ENCODE results near the gene GXYLT2. TPM values are rescaled to one million over a fixed set of nuclear protein-coding genes. Genes with fewer than 3 reads are reported as not detected.

Gene GXYLT2
- total RNA-seq, 1 donor from 2014 or later, result 31.8 TPM

GRCh38 chr3:72892081-72892775 is 4.4 kb downstream of the GXYLT2 start:
- H3K27ac ChIP-seq (ENCODE audit: low read depth, low read length), result peak overlapping the region; percentile 62
- H3K9ac ChIP-seq (ENCODE audit: low read depth in 1 of 3, low read length in 3 of 3), result no peak overlapping the region

GRCh38 chr3:72892870-72893269 is 5.0 kb downstream of the GXYLT2 start:
- H3K27ac ChIP-seq (ENCODE audit: low read depth, low read length), result no peak overlapping the region
- no peaks in the 10 kb centered on the region for H3K36me3 ChIP-seq (ENCODE audit: control insufficient read depth in 3 of 3, insufficient read depth in 3 of 3, low read length in 3 of 3)
- no peaks in the 10 kb centered on the region for H3K27me3 ChIP-seq (ENCODE audit: control insufficient read depth in 3 of 3, insufficient read depth in 3 of 3, low read length in 3 of 3)
- H3K4me3 ChIP-seq (ENCODE audit: low read length in 3 of 3), result no peak overlapping the region
- no peaks in the 10 kb centered on the region for H3K9me3 ChIP-seq (ENCODE audit: control insufficient read depth in 3 of 3, low read length in 3 of 3)
- no peak overlapping the region for H3K9ac ChIP-seq (ENCODE audit: low read depth in 1 of 3, low read length in 3 of 3)
- H3K4me1 ChIP-seq (ENCODE audit: control insufficient read depth in 3 of 3, insufficient read depth in 3 of 3, low read length in 3 of 3), result peaks cover 0 to 6% (median 0%) of the 10 kb centered on the region in 3 donors

More at GRCh38 chr3:72892081-72892775, 4.4 kb downstream of the GXYLT2 start:
- no peak overlapping the region for H3K4me3 ChIP-seq (ENCODE audit: low read length in 3 of 3)
- peaks cover 5 to 12% (median 5%) of the 10 kb centered on the region in 3 donors for H3K4me1 ChIP-seq (ENCODE audit: control insufficient read depth in 3 of 3, insufficient read depth in 3 of 3, low read length in 3 of 3)
- no peaks in the 10 kb centered on the region for H3K9me3 ChIP-seq (ENCODE audit: control insufficient read depth in 3 of 3, low read length in 3 of 3)
- no peaks in the 10 kb centered on the region for H3K36me3 ChIP-seq (ENCODE audit: control insufficient read depth in 3 of 3, insufficient read depth in 3 of 3, low read length in 3 of 3)
- no peaks in the 10 kb centered on the region for H3K27me3 ChIP-seq (ENCODE audit: control insufficient read depth in 3 of 3, insufficient read depth in 3 of 3, low read length in 3 of 3)

- H3K36me3 ChIP-seq (ENCODE audit: control insufficient read depth in 3 of 3, insufficient read depth in 3 of 3, low read length in 3 of 3), result no peaks in the 10 kb centered on the region
- no peak overlapping the region for H3K27ac ChIP-seq (ENCODE audit: low read depth, low read length)
- H3K27me3 ChIP-seq (ENCODE audit: control insufficient read depth in 3 of 3, insufficient read depth in 3 of 3, low read length in 3 of 3), result no peaks in the 10 kb centered on the region
- no peak overlapping the region for H3K9ac ChIP-seq (ENCODE audit: low read depth in 1 of 3, low read length in 3 of 3)
- H3K4me3 ChIP-seq (ENCODE audit: low read length in 3 of 3), result no peak overlapping the region
- peaks cover 0 to 6% (median 0%) of the 10 kb centered on the region in 3 donors for H3K4me1 ChIP-seq (ENCODE audit: control insufficient read depth in 3 of 3, insufficient read depth in 3 of 3, low read length in 3 of 3)
- H3K9me3 ChIP-seq (ENCODE audit: control insufficient read depth in 3 of 3, low read length in 3 of 3), result no peaks in the 10 kb centered on the region
Observed at GRCh38 chr3:72894976-72895552, 7.2 kb downstream of the GXYLT2 start.

- Histone ChIP-seq H3K9me3 (ENCODE audit: control insufficient read depth in 3 of 3, low read length in 3 of 3) (no peaks in the 10 kb centered on the region), H3K36me3 (ENCODE audit: control insufficient read depth in 3 of 3, insufficient read depth in 3 of 3, low read length in 3 of 3) (no peaks in the 10 kb centered on the region), H3K27ac (ENCODE audit: low read depth, low read length) (no peak overlapping the region), H3K27me3 (ENCODE audit: control insufficient read depth in 3 of 3, insufficient read depth in 3 of 3, low read length in 3 of 3) (no peaks in the 10 kb centered on the region), H3K4me1 (ENCODE audit: control insufficient read depth in 3 of 3, insufficient read depth in 3 of 3, low read length in 3 of 3) (peaks cover 0 to 2% (median 0%) of the 10 kb centered on the region in 3 donors), H3K9ac (ENCODE audit: low read depth in 1 of 3, low read length in 3 of 3) (no peak overlapping the region), H3K4me3 (ENCODE audit: low read length in 3 of 3) (no peak overlapping the region)
Observed at GRCh38 chr3:72896996-72897757, 9.3 kb downstream of the GXYLT2 start.

- H3K4me1 ChIP-seq (ENCODE audit: control insufficient read depth in 3 of 3, insufficient read depth in 3 of 3, low read length in 3 of 3), result peaks cover 0 to 2% (median 0%) of the 10 kb centered on the region in 3 donors
- no peak overlapping the region for H3K9ac ChIP-seq (ENCODE audit: low read depth in 1 of 3, low read length in 3 of 3)
- no peaks in the 10 kb centered on the region for H3K27me3 ChIP-seq (ENCODE audit: control insufficient read depth in 3 of 3, insufficient read depth in 3 of 3, low read length in 3 of 3)
- H3K4me3 ChIP-seq (ENCODE audit: low read length in 3 of 3), result no peak overlapping the region
- no peaks in the 10 kb centered on the region for H3K9me3 ChIP-seq (ENCODE audit: control insufficient read depth in 3 of 3, low read length in 3 of 3)
- H3K36me3 ChIP-seq (ENCODE audit: control insufficient read depth in 3 of 3, insufficient read depth in 3 of 3, low read length in 3 of 3), result no peaks in the 10 kb centered on the region
- no peak overlapping the region for H3K27ac ChIP-seq (ENCODE audit: low read depth, low read length)
Observed at GRCh38 chr3:72897758-72898007, 9.8 kb downstream of the GXYLT2 start.

GRCh38 chr3:72899349-72899765 is 11.5 kb downstream of the GXYLT2 start:
- no peaks in the 10 kb centered on the region for H3K27me3 ChIP-seq (ENCODE audit: control insufficient read depth in 3 of 3, insufficient read depth in 3 of 3, low read length in 3 of 3)
- H3K9ac ChIP-seq (ENCODE audit: low read depth in 1 of 3, low read length in 3 of 3), result no peak overlapping the region
- no peaks in the 10 kb centered on the region for H3K4me1 ChIP-seq (ENCODE audit: control insufficient read depth in 3 of 3, insufficient read depth in 3 of 3, low read length in 3 of 3)
- no peak overlapping the region for H3K27ac ChIP-seq (ENCODE audit: low read depth, low read length)
- H3K9me3 ChIP-seq (ENCODE audit: control insufficient read depth in 3 of 3, low read length in 3 of 3), result no peaks in the 10 kb centered on the region
- H3K4me3 ChIP-seq (ENCODE audit: low read length in 3 of 3), result no peak overlapping the region
- no peaks in the 10 kb centered on the region for H3K36me3 ChIP-seq (ENCODE audit: control insufficient read depth in 3 of 3, insufficient read depth in 3 of 3, low read length in 3 of 3)

GRCh38 chr3:72900048-72900447 is 12.2 kb downstream of the GXYLT2 start:
- Histone ChIP-seq H3K36me3 (ENCODE audit: control insufficient read depth in 3 of 3, insufficient read depth in 3 of 3, low read length in 3 of 3) (no peaks in the 10 kb centered on the region), H3K27me3 (ENCODE audit: control insufficient read depth in 3 of 3, insufficient read depth in 3 of 3, low read length in 3 of 3) (no peaks in the 10 kb centered on the region), H3K9me3 (ENCODE audit: control insufficient read depth in 3 of 3, low read length in 3 of 3) (no peaks in the 10 kb centered on the region), H3K4me3 (ENCODE audit: low read length in 3 of 3) (no peak overlapping the region), H3K27ac (ENCODE audit: low read depth, low read length) (no peak overlapping the region), H3K4me1 (ENCODE audit: control insufficient read depth in 3 of 3, insufficient read depth in 3 of 3, low read length in 3 of 3) (no peaks in the 10 kb centered on the region), H3K9ac (ENCODE audit: low read depth in 1 of 3, low read length in 3 of 3) (no peak overlapping the region)

GRCh38 chr3:72901840-72902239 is 14.0 kb downstream of the GXYLT2 start:
- Histone ChIP-seq H3K9me3 (ENCODE audit: control insufficient read depth in 3 of 3, low read length in 3 of 3) (no peaks in the 10 kb centered on the region), H3K36me3 (ENCODE audit: control insufficient read depth in 3 of 3, insufficient read depth in 3 of 3, low read length in 3 of 3) (no peaks in the 10 kb centered on the region), H3K4me3 (ENCODE audit: low read length in 3 of 3) (no peak overlapping the region), H3K27me3 (ENCODE audit: control insufficient read depth in 3 of 3, insufficient read depth in 3 of 3, low read length in 3 of 3) (no peaks in the 10 kb centered on the region), H3K4me1 (ENCODE audit: control insufficient read depth in 3 of 3, insufficient read depth in 3 of 3, low read length in 3 of 3) (peaks cover 0 to 4% (median 0%) of the 10 kb centered on the region in 3 donors), H3K9ac (ENCODE audit: low read depth in 1 of 3, low read length in 3 of 3) (no peak overlapping the region), H3K27ac (ENCODE audit: low read depth, low read length) (no peak overlapping the region)

- Histone ChIP-seq H3K9ac (ENCODE audit: low read depth in 1 of 3, low read length in 3 of 3) (no peak overlapping the region), H3K27me3 (ENCODE audit: control insufficient read depth in 3 of 3, insufficient read depth in 3 of 3, low read length in 3 of 3) (no peaks in the 10 kb centered on the region), H3K4me1 (ENCODE audit: control insufficient read depth in 3 of 3, insufficient read depth in 3 of 3, low read length in 3 of 3) (peaks cover 2 to 11% (median 4%) of the 10 kb centered on the region in 3 donors), H3K27ac (ENCODE audit: low read depth, low read length) (no peak overlapping the region), H3K36me3 (ENCODE audit: control insufficient read depth in 3 of 3, insufficient read depth in 3 of 3, low read length in 3 of 3) (no peaks in the 10 kb centered on the region), H3K4me3 (ENCODE audit: low read length in 3 of 3) (no peak overlapping the region), H3K9me3 (ENCODE audit: control insufficient read depth in 3 of 3, low read length in 3 of 3) (no peaks in the 10 kb centered on the region)
Observed at GRCh38 chr3:72903004-72903403, 15.2 kb downstream of the GXYLT2 start.

GRCh38 chr3:72904163-72904562 is 16.3 kb downstream of the GXYLT2 start:
- H3K9me3 ChIP-seq (ENCODE audit: control insufficient read depth in 3 of 3, low read length in 3 of 3), result no peaks in the 10 kb centered on the region
- no peak overlapping the region for H3K4me3 ChIP-seq (ENCODE audit: low read length in 3 of 3)
- no peak overlapping the region for H3K9ac ChIP-seq (ENCODE audit: low read depth in 1 of 3, low read length in 3 of 3)
- no peaks in the 10 kb centered on the region for H3K36me3 ChIP-seq (ENCODE audit: control insufficient read depth in 3 of 3, insufficient read depth in 3 of 3, low read length in 3 of 3)
- H3K27me3 ChIP-seq (ENCODE audit: control insufficient read depth in 3 of 3, insufficient read depth in 3 of 3, low read length in 3 of 3), result no peaks in the 10 kb centered on the region
- peaks cover 6 to 11% (median 10%) of the 10 kb centered on the region in 3 donors for H3K4me1 ChIP-seq (ENCODE audit: control insufficient read depth in 3 of 3, insufficient read depth in 3 of 3, low read length in 3 of 3)
- no peak overlapping the region for H3K27ac ChIP-seq (ENCODE audit: low read depth, low read length)

Measured in skeletal muscle tissue (tissue), 4 donors.